ENCODE data around the gene RAB26.

Gene RAB26

DNA sequence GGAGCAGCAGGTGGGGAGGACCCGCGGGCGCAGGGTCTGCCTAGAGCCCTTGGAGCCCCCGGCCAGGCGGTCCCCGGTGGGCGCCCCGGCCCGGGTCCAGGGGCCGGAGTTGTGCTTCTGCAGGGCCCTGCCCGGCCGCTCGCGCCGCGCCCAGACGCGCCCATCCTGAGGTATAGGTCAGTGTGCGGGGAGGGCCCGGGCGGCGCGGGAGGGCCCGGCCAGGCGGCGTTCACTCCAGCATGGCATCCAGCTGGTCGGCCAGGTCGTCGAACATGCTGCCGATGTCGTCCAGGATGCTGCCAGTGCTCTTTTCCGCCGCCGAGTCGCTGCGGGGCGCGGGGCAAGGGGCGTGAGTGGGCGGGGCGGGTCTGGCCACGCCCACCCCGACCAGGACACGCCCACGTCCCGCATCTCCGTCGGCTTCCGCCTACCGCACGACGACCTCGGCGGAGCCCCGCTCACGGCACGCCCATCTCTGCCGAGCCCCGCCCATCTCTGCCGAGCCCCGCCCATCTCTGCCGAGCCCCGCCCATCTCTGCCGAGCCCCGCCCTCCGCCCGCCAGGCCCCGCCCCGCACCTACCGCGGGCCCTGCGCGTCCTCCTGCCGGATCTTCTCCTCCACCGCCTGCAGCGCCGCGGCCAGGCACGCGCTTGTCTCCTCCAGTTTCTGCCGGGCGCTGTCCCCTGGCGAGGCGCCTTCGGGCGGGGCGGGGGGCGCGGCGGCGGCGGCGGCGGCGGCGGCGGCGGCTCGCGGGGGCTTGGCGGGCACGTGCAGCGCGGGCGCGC is 30.1 kb downstream of the RAB26 start:
- DNase-seq (ENCODE audit: low spot score): peak; percentile 30

DNA sequence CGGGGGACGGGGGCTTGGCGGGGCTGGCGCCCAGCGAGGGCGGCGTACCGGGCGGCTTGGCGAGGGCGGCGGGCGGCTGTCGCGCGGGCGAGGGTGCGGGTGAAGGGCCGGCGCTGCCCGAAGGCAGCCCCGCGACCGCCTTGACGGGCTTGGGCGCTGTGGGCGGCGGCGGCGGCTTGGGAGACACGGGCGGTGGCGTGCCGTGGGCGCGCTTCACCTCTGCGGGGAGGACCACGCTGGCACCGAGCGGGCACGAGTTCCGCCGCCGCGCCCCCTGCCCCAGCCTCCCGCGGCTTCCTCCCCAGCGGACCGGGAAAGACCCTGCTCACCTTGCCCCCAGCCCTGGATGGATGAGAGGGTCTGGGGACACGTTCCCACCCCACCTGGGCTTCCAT is 30.7 kb downstream of the RAB26 start:
- DNase-seq (ENCODE audit: low spot score): no peak

DNA sequence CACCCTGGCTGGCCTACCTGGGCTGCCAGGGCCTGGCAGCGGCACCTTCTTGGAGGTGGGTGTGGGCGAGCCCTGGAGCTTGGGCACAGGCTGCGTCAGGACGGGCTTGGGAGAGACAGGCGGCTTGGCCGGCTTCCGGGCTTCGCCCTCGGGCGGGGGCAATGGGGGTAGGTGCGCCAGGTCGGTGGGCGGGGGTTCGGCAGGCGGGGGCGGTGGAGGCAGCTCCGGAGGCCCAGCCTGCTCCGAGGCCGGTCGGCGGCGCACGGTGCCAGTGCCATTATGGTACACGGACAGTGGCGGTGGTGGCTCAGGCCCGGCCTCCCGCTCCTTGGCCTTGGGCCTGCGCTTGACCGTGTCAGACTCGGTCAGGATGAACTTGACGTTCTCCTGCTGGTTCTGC is 31.2 kb downstream of the RAB26 start:
- no peak for DNase-seq (ENCODE audit: low spot score)

DNA sequence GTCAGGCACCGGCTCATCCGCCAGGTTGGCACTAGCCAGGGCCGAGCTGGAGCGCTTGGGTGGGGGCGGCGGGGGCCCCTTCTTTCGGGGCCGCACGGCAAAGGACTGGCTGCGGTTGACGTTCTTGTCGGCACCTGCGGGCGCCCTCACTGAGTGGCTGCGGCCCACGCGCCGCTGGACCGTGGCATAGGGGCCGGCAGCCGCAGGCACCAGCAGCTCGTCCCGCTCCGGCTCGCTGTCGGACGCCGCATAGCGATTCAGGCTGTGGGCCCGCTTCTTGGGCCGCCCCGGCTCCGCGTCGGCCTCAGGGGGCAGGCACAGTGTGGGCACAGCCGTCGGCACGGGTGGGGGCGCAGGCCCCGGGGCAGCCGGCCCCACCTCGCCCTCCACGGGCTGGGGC is 32.0 kb downstream of the RAB26 start:
- no peak for DNase-seq (ENCODE audit: low spot score)

DNA sequence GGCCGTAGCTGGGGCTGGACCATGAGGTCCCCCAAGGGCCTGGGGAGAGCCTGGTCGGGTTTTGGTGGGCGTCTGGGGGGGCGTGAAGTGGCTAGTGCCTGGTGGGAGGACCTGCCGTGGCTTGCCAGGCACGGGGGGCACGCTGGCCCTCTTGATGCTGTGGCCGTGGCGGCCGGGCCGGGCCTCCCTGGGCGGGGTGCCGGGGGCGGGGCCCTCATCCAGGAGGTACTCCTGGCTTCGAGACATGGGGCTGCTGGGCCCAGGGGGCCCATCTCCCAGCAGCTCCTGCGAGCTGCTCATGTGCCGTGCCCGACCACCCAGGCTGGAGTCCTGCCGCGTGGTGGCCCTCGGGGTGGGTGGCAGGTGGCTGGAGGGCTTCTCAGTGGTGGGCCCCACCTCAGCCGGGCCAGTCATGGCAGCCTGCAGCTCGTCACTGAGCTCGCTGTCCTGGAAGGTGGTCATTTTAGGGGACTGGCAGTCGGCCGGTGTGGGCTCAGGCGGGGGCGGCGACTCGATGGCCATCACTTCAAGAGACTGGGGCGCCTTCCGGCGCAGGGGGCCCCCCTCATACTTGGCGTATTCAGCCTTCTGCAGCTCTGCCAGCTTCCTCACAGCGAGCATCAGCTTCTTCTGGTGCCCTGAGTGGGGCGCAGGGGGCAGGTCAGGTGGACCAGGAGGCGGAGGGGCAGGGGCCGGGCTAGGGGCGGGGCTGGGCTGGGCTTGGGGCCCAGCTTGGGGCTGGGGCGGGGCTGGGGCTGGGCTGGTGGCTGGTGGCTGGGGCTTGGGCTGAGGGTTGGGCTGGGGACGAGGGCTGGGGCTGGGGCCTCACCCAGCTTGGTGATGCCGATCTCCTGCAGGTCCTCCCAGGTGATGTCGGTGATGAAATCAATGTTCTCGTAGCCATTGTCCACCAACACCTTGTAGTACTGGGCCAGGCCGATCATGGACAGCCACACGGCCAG is 32.8 kb downstream of the RAB26 start:
- DNase-seq (ENCODE audit: low spot score): no peak

DNA sequence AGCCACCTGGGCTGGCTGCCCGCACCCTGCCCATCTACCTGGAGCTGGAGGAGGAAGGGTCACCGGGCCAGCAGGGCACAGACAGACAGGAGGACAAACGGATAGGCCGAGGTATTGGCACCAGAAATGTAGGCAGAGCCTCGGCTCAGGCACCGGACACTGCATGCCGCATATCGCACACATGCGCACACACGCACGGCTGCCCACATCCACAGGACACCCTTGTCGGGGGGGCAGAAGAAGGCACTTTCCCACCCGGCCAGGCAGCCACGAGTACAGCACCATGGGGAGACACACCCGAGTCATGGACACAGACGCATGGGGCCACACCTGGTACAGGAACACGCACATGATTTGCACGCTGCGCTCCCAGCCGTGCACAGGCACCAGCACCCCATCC is 33.5 kb downstream of the RAB26 start:
- DNase-seq (ENCODE audit: low spot score): no peak

DNA sequence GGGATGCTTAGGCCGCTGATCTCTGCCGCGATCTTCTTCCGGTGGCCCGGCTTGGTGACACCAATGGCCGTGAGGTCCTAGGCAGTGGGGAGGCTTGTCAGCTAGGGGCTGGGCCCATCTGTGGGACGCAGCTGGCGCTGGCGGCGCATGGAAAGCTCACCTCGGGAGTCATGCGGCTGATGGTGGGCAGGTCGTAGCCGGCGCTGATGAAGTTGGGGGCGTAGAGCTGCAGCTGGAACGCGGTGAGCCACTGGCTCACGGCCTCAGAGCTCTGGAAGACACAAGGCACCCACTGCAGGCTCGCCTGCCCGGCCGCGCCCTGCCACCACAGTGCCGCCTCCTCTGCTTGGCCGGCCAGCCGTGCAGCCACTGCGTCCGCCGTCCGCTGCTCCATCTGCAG is 35.2 kb downstream of the RAB26 start:
- DNase-seq (ENCODE audit: low spot score): no peak

DNA sequence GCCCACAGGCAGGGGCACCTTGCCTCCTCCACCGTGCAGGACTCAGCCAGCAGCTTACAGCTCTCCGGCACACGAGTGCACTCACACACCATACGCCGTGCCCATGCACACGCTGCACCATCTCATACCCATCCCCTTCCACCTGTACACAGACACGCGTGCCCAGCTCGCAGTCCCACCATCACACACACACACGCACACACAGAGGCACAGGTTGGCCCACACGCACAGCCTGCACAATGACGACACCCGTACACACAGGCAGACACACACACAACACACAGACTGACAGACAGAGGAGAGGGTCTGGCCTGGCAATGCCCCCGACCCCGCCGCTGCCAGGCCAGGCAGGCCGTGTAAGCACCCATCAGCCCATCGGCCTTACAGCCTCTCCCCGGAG is 35.9 kb downstream of the RAB26 start:
- DNase-seq (ENCODE audit: low spot score): no peak

DNA sequence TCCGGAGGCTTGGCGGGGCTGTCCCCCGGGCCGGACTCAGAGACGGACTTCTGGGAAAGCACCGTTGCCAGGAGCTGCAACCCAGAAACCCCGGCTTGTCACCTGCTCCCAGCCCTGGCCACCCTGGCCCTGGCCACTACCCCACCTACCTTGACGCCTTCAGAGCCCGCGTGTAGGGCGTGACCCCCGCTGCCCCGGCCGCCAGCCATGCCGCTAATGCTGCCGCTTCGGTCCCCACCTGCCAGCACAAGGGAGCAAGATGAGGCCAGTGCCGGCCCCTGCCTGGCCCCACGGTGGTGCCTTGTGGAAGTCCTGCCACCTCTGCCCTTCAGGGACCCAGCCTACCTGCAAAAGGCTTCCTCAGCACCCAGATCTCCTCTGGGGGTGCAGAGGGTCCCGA is 36.5 kb downstream of the RAB26 start:
- no peak for DNase-seq (ENCODE audit: low spot score)

DNA sequence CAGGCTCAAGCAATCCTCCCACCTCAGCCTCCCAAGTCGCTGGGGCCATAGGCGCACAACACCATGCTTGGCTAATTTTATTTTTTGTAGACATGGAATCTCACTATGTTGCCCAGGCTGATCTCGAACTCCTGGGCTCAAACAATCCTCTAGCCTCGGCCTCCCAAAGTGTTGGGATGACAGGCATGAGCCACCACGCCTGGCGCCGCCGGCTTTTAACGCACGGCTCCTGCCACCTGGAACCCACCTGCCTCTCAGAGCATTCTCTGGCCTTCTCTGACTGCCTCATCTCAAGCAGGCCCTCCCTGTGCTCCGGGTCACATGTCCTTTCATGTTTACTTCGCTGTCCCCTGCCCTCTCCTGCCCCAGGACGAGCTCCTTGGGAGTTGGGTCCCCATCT is 37.6 kb downstream of the RAB26 start:
- no peak for DNase-seq (ENCODE audit: low spot score)

DNA sequence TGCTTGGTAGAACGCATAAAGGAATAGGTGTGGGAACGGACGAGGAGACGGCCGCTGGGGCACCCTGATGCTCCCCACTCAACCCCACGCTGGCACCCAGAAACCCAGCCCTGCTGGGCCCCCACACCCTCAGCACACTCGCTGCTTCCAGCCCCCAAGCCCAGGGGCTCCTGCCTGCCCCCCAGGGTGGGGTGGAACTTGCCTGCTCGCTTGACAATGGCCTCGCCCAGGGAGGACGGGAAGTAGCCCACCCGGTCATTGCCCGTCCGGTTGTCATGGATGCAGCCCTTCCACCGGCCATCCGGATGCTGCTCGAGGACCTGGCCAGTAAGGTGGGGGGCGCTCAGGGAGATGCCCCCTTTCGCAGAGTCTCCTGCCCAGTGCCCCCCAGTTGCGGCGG is 38.1 kb downstream of the RAB26 start:
- no peak for DNase-seq (ENCODE audit: low spot score)

DNA sequence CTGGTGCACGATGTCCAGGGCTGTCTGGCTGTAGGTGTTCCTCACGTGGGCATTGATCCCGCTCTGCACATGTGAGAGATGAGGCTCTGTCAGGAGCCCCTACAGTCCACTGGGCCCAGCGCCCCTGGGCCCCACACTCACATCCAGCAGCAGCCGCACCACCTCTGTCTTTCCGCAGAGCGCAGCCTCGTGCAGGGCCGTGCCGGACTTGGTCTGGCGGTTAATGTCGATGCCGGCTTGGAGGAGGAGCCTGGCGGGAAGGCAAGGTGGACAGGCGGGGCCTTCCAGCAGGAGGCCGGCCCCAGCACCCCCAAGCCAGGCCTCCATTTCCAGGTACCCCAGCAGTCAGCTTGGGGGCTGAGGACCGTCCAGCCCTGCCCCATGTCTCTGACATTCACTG is 38.8 kb downstream of the RAB26 start:
- DNase-seq (ENCODE audit: low spot score): no peak

DNA sequence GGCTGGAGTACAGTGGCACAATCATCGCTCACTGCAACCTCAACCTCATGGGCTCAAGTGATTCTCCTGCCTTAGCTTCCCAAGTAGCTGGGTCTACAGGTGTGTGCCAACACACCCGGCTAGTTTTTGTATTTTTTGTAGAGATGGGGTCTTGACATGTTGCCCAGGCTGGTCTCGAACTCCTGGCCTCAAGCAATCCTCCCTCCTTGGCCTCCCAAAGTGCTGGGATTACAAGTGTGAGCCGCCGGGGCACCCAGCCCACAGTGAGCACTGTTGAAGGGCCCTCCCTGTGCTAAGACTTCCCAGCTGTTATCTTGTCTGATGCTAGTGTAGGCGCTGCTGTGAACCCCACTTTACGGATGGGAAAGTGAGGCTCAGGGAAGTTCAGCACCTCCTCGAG is 40.0 kb downstream of the RAB26 start:
- DNase-seq (ENCODE audit: low spot score): no peak

DNA sequence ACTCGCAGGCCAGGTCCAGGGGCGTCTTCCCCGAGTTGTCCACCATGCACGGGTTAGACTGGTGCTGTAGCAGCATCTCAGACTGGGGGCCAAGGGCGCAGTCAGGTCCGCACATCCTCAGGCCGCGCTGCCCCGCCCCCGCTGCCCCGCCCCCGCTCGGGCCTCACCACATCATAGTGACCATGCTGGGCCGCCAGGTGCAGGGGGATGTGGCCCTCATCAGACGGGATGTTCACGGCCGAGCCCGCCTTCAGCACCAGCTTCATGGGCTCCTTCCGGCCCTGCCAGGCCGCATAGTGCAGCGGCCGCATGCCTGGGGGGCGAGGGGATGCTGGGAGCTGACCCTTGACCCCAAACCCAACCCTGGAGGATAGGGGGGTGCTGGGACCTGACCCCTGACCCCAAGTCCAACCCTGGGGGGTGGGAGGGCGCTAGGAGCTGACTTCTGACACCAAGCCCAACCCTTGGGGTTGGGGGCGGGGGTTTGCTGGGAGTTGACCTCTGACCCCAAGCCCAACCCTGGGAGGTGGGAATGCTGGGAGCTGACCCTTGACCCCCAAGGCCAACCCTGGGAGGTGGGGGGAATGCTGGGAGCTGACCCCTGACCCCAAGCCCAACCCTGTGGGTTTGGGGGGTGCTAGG is 40.9 kb downstream of the RAB26 start:
- DNase-seq (ENCODE audit: low spot score): no peak

DNA sequence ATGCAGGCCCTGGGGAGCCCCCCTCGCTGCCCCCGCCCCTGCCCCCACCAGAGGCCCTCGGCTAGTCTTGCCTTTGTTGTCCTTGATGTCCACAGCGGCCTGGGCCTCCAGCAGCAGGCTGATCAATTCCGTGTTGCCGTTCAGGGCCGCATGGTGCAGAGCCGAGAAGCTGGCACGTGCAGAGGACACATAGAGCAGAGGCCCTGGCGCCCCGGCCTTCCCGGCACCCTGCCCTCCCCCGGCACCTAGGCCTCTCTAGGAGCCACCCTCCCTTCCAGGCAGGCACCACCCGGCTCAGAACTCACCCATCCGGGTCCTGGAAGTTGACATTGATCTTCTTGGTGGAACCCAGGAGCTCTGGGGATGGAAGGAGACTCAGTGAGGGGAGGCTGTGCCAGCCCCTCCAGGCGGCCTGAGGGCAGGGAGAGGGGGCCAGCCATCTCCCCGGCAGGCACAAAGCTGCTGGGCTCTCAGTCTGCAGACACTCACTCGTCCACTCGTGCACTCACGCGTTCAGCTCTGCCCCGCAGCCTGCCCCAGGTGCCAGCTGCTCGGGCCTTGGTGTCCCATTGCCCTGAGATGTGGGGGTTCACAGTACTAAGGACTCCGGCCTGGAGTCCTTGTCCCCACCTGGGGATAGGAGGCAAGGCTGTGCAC is 41.7 kb downstream of the RAB26 start:
- DNase-seq (ENCODE audit: low spot score): no peak

DNA sequence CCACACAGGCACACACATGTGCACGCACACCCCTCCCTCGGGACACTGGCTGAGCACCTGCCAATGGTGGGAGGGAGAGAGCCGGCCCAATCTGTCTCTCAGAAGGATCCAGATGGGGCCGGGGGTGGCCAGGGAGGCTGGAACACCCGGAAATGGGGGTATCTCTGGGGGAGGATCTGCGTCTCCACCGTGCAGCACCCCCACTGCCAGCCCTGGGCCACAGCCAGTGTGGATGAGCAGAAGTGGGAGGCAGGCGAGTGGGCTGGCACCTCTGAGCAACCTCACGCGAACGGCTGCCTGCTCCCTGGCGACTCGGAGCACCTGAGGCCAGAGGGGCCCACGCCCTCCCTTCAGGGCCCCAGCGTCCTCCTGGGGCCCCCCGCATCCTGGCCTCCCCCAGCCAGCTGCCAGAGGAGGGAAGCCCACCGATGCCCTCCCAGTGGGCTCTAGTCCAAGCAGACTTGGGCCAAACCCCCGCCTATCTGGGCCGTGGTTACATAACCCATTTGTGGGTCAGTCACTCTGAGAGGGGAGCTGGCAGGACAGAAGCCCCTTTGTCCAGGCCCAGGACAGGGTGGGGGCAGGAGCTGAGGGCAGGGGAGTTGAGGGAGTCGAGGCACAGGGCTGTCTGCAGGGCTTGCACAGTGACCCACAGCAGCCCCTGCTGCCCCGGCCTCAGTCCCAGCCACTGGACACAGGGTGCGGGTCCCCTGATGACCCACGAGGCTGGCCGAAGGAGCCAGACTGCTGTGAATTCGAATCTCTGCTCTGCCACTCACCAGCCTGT is 42.4 kb downstream of the RAB26 start:
- no peak for DNase-seq (ENCODE audit: low spot score)

DNA sequence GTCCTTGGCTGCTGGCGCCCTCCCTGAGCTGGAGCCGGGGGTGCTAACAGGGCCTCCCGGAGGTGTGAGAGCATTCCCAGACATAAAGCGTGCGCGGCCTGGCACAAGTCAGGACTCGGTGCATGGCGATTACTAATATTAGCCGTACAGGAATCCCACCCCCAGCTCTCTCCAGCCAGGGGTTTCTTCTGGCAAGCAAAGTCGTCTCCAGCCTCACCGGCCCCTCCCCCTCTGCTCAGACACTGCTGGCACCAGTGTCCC is 43.0 kb downstream of the RAB26 start:
- no peak for DNase-seq (ENCODE audit: low spot score)

DNA sequence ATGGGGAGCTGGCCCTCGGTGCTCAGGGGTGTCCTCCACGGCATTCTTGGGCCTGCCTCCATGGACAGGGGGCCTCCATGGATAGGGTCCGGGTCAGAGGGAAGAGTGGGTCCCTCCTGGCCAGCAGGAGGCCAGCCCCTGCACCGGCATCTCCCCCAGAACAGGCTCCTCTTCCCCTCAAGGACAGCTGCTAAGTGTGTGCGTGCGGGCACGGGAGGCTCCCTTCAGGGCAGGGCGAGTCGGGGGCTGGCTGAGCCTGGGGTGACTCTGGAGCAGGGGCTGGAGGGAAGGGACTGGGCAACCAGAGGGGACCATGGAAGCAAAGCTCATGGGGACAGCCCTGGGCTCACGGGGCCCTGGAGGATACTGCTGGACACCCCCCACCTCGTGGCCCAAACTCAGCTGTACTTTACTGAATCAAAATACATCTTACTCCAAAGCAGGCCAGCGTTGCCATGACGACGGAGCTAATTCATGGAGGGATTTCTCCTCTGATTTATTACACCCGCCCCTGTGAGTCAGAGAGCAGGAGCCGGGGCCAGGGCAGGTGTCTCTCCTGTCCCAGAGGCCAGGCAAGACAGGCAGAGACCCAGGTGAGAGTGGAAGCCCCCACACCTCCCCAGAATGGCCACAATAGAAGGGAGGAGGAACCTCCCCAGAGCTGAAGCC is 45.9 kb downstream of the RAB26 start:
- DNase-seq (ENCODE audit: low spot score): no peak

DNA sequence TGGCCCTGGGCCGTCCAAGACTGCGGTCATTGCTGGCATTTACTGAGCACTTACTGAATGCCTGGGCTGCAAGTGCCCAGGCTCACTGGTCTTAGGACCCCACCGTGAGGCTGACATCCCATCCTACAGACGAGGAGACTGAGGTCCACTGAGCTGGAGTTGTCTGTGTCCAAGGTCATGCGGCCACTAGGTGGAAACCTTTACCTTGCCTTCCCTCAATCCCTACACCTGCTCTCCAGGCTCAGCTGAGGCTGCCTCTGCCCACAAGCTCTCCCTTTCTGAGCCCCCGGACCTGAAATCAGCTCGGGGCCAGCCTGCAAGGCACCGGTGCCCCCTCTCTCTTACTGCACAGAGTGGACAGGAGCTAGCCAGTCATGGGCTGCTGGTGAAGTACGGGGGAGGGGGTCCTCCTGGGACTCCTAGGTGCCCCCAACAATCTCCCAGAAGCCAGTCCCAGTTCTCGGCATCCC is 46.5 kb downstream of the RAB26 start:
- peak; percentile 61 for DNase-seq (ENCODE audit: low spot score)

DNA sequence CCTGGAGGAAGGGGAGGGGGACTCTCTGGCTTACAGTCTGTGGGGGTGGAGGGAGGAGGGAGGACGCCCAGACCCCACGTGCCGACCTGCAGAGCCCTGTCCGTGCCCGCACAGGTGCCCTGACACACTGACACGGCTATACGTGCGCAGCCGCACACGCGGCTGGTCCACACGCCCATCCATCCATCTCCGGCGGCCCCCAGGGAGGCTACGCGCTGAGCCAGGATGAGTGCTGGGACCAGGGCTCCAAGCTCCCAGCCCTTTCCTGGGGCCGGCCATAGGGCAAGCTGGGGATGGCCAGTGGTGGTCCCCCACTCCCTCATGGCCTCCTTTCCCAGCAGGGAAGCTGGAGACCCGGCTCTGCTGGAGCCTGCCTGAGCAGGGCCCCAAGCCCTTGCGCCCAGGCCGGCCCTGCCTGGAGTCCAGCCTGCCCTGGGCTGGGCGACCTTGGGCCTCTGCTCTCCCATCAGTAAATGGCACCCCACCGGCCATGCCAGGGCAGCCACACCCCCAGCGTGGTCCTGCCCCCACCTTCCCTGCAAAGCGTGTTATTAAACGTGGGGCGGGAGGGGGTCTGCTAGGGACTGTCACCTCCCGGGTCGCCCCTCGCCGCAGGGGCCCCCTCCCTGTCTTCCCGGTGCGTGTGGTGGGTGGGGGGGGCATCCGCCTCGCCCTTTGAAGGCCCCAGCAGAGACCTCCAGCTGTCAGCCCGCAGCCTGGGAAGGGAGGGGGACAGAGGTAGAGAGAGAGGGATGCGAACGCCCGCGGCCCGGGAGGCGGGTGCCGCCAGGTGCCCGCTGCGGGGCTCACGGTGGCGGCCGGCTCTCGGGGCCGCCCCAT is 47.1 kb downstream of the RAB26 start:
- DNase-seq (ENCODE audit: low spot score): no peak

All from hematopoietic multipotent progenitor cell treated with erythropoietin and hydrocortisone succinate and interleukin-3 and kit ligand, for 15 days (in vitro differentiated cells).